ENCODE data around the gene FAM135A. TPM values are rescaled to one million over a fixed set of nuclear protein-coding genes. Genes with fewer than 3 reads are reported as not detected.
"Not testable (repeated sequence)": the region's sequence is repeated elsewhere in the genome, so short reads cannot be mapped to it uniquely, and the experiment has no call there.

Gene FAM135A
- total RNA-seq, 1 experiment from 2014 or later: 31.5 TPM

DNA sequence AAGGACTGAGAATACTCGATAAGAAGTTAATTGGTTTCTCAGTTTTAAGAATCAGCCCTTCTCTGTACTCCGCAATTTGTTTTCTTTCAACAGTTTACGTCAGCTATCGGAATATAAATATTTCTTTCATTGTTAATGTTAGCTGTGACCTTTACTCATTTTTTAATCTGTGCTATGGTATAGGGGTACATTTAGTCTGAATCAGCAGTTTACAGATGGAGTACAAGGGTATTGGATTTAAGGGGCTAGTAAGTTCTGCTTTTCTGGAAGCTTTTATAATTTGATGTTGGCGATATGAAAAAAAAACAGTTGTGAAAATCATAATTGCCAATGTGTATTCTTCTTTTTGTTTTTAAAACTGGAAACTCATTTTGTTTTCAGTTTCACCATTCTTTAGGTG lies 23.0 kb downstream of the FAM135A start:
- POLR2A ChIA-PET: interaction anchor here (0.6 kb wide), 1 partner anchor 65 kb away, joined by 3 read pairs; no protein-coding TSS in a partner anchor
- in situ Hi-C loops (cut with HindIII; ENCODE audit: low pct_unique_long_range_greater_than_20kb, low sequenced_read_pairs) (no loop called here), intact Hi-C loops (cut with micrococcal nuclease; ENCODE audit: unreplicated experiment) (no loop called here)
- no peaks in the 10 kb centered on the region for H3K4me1 ChIP-seq (ENCODE audit: control insufficient read depth, insufficient read depth, low read length)
- peaks cover 6% of the 10 kb centered on the region; the same call in 1 of the 2 replicates for H3K36me3 ChIP-seq (ENCODE audit: control insufficient read depth, insufficient read depth, low read length)
- H3K27ac ChIP-seq (ENCODE audit: low read length): no peak overlapping the region
- TF ChIP-seq POLR2AphosphoS5 (IDR thresholded peaks at IDR 0.05; ENCODE audit: low read depth, low read length): no peak
- TF ChIP-seq, protein P1, sequence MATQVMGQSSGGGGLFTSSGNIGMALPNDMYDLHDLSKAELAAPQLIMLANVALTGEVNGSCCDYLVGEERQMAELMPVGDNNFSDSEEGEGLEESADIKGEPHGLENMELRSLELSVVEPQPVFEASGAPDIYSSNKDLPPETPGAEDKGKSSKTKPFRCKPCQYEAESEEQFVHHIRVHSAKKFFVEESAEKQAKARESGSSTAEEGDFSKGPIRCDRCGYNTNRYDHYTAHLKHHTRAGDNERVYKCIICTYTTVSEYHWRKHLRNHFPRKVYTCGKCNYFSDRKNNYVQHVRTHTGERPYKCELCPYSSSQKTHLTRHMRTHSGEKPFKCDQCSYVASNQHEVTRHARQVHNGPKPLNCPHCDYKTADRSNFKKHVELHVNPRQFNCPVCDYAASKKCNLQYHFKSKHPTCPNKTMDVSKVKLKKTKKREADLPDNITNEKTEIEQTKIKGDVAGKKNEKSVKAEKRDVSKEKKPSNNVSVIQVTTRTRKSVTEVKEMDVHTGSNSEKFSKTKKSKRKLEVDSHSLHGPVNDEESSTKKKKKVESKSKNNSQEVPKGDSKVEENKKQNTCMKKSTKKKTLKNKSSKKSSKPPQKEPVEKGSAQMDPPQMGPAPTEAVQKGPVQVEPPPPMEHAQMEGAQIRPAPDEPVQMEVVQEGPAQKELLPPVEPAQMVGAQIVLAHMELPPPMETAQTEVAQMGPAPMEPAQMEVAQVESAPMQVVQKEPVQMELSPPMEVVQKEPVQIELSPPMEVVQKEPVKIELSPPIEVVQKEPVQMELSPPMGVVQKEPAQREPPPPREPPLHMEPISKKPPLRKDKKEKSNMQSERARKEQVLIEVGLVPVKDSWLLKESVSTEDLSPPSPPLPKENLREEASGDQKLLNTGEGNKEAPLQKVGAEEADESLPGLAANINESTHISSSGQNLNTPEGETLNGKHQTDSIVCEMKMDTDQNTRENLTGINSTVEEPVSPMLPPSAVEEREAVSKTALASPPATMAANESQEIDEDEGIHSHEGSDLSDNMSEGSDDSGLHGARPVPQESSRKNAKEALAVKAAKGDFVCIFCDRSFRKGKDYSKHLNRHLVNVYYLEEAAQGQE (IDR thresholded peaks at IDR 0.05; ENCODE audit: insufficient read depth in 1 of 2, low read depth in 2 of 2, low read length in 1 of 2): no peak
- TF ChIP-seq TCF7L2 (IDR thresholded peaks at IDR 0.05; ENCODE audit: low read depth, low read length): no peak
- TF ChIP-seq, protein P2, sequence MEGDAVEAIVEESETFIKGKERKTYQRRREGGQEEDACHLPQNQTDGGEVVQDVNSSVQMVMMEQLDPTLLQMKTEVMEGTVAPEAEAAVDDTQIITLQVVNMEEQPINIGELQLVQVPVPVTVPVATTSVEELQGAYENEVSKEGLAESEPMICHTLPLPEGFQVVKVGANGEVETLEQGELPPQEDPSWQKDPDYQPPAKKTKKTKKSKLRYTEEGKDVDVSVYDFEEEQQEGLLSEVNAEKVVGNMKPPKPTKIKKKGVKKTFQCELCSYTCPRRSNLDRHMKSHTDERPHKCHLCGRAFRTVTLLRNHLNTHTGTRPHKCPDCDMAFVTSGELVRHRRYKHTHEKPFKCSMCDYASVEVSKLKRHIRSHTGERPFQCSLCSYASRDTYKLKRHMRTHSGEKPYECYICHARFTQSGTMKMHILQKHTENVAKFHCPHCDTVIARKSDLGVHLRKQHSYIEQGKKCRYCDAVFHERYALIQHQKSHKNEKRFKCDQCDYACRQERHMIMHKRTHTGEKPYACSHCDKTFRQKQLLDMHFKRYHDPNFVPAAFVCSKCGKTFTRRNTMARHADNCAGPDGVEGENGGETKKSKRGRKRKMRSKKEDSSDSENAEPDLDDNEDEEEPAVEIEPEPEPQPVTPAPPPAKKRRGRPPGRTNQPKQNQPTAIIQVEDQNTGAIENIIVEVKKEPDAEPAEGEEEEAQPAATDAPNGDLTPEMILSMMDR (IDR thresholded peaks at IDR 0.05): no peak
- TF ChIP-seq SIN3A (IDR thresholded peaks at IDR 0.05; ENCODE audit: borderline replicate concordance, insufficient read depth, low read depth, low read length): no peak
- peaks cover 6% of the 10 kb centered on the region; the same call in 1 of the 2 replicates for H3K9me3 ChIP-seq (ENCODE audit: control insufficient read depth, insufficient read depth, low read depth, low read length)
- CTCF ChIA-PET: no interaction called here
- BruUV-seq (replicated peaks): no TSS peak
- no peak for DNase-seq (ENCODE audit: low read depth, low spot score)
- H3K4me3 ChIP-seq (ENCODE audit: low read depth in 2 of 2, low read length in 2 of 2): no peak overlapping the region
- ATAC-seq: no peak
- H3K27me3 ChIP-seq (ENCODE audit: control insufficient read depth, insufficient read depth, low read length): no peaks in the 10 kb centered on the region

DNA sequence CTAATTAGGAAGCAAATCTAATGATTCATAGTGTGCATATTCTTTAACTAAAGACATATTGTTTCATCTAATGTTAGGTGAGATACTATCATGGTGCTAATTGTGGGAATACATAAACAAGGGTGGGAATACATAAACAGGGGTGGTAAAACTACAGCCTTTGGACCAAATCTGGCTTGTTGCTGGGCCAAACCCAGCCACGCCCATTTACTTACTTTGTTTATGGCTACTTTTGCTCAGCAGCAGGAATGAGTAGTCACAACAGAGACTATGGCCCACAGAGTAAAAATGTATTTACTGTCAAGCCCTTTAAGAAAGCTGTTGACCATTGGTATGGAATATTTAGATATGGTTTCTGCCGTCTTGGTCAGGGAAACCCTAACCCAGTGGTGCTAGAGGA lies 31.7 kb downstream of the FAM135A start:
- Histone ChIP-seq H3K27me3 (ENCODE audit: control insufficient read depth, insufficient read depth, low read length) (no peaks in the 10 kb centered on the region), H3K4me1 (ENCODE audit: control insufficient read depth, insufficient read depth, low read length) (no peaks in the 10 kb centered on the region), H3K27ac (ENCODE audit: low read length) (no peak overlapping the region), H3K4me3 (ENCODE audit: low read depth in 2 of 2, low read length in 2 of 2) (no peak overlapping the region), H3K9me3 (ENCODE audit: control insufficient read depth, insufficient read depth, low read depth, low read length) (peaks cover 7% of the 10 kb centered on the region; the same call in 1 of the 2 replicates), H3K36me3 (ENCODE audit: control insufficient read depth, insufficient read depth, low read length) (no peaks in the 10 kb centered on the region)
- DNase-seq (ENCODE audit: low read depth, low spot score) (no peak), ATAC-seq (no peak)
- BruUV-seq (replicated peaks): no TSS peak
- intact Hi-C loops (cut with micrococcal nuclease; ENCODE audit: unreplicated experiment) (no loop called here), in situ Hi-C loops (cut with HindIII; ENCODE audit: low pct_unique_long_range_greater_than_20kb, low sequenced_read_pairs) (no loop called here)
- POLR2A ChIA-PET: interaction anchor here (0.6 kb wide), 1 partner anchor 380 kb away, joined by 3 read pairs; no protein-coding TSS in a partner anchor
- no peak for TF ChIP-seq TCF7L2 (IDR thresholded peaks at IDR 0.05; ENCODE audit: low read depth, low read length)
- TF ChIP-seq, protein P2 (IDR thresholded peaks at IDR 0.05): no peak
- TF ChIP-seq, protein P1 (IDR thresholded peaks at IDR 0.05; ENCODE audit: insufficient read depth in 1 of 2, low read depth in 2 of 2, low read length in 1 of 2): no peak
- CTCF ChIA-PET: no interaction called here

DNA sequence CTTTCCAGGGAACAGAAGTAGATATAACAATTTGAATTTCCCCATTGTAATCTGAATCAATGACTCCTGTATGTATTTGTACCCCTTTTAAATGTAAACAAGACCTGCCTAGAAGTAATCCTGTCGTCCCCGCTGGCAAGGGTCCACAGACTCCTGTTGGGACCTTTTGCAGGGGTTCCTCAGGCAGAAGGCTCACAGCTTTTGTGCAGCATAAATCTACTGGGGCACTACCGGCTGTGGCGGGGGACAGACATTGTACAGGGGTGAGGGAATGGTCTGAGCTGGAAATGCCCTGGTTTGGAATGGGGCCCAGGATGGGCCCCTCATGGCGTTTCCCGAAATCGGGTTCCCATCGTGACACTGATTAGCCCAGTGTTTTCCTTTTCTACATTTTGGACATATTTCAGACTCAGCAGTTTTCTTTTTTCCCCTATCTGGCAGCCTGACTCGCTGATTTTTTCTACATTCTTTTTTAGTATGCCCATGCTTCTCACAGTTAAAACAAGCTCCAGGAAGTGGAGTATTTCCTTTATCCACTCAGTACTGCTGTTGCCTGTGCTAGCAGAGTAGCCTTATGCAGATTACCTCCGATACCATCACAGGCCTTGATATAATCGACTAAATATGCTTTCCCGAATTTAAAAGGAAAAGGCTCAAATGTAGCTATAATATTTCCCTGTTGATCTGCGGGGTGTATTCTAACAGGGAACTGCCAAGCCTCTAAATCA lies 34.2 kb downstream of the FAM135A start:
- intact Hi-C loops (cut with micrococcal nuclease; ENCODE audit: unreplicated experiment); BruUV-seq (replicated peaks); in situ Hi-C loops (cut with HindIII; ENCODE audit: low pct_unique_long_range_greater_than_20kb, low sequenced_read_pairs); POLR2A ChIA-PET; H3K27me3 ChIP-seq (ENCODE audit: control insufficient read depth, insufficient read depth, low read length); H3K27ac ChIP-seq (ENCODE audit: low read length); H3K9me3 ChIP-seq (ENCODE audit: control insufficient read depth, insufficient read depth, low read depth, low read length); H3K36me3 ChIP-seq (ENCODE audit: control insufficient read depth, insufficient read depth, low read length); DNase-seq (ENCODE audit: low read depth, low spot score); ATAC-seq; H3K4me3 ChIP-seq (ENCODE audit: low read depth in 2 of 2, low read length in 2 of 2); H3K4me1 ChIP-seq (ENCODE audit: control insufficient read depth, insufficient read depth, low read length): not testable (repeated sequence)
- CTCF ChIA-PET: interaction anchor here (0.7 kb wide), 1 partner anchor 8 kb away, joined by 4 read pairs; no protein-coding TSS in a partner anchor

Measured in Panc1 (cell line).